H1 (cell line): ENCODE data around the gene SRXN1. TPM values are rescaled to one million over a fixed set of nuclear protein-coding genes. Genes with fewer than 3 reads are reported as not detected.

Experiments
- CTCF ChIA-PET: fragments of 300-600 bp; sonication (Branson Sonifier 250); formaldehyde crosslinking; loops from one replicate; lab custom pipeline; 2021; ENCODE audit not compliant: partially characterized antibody; lab: Charles Lee
- POLR2A ChIA-PET: fragments of 300-600 bp; sonication (Branson Sonifier 250); formaldehyde crosslinking; loops from one replicate; lab custom pipeline; 2021; ENCODE audit warnings: inconsistent platforms; ENCODE audit not compliant: partially characterized antibody; lab: Charles Lee
- DNase-seq, 2 experiments: peaks; one replicate each; pipeline versions ENCODE4 v3.0.0 to v3.0.0-alpha.2; 2010 to 2022; ENCODE audit warnings: low spot score in 2 of 2, low read depth in 1 of 2, mixed read lengths in 1 of 2
- FAIRE-seq: peaks from 2 replicates; lab custom pipeline; 2011; peaks lifted over from hg19 to GRCh38; lab: Jason Lieb, UNC
- H2AFZ ChIP-seq: 2 replicates; pipeline ENCODE4 v1.8.1; 2012; ENCODE audit warnings: low read length, inconsistent platforms
- H2AK5ac ChIP-seq: 2 replicates; pipeline ENCODE4 v1.6.1; 2013; ENCODE audit warnings: low read depth, low read length
- H2BK120ac ChIP-seq: replicated peaks from 2 replicates; pipeline ENCODE3; 2013; ENCODE audit warnings: low read depth, low read length, inconsistent platforms
- H2BK12ac ChIP-seq: 2 replicates; pipeline ENCODE4 v1.6.1; 2013; ENCODE audit warnings: low read depth, low read length
- H2BK15ac ChIP-seq: 2 replicates; pipeline ENCODE4 v1.6.1; 2013; ENCODE audit warnings: low read length
- H2BK20ac ChIP-seq: 2 replicates; pipeline ENCODE4 v1.6.1; 2013; ENCODE audit warnings: low read length
- H2BK5ac ChIP-seq: 2 replicates; pipeline ENCODE4 v1.6.1; 2013; ENCODE audit warnings: low read depth, low read length
- H3K14ac ChIP-seq: 2 replicates; pipeline ENCODE4 v1.6.1; 2013; ENCODE audit warnings: inconsistent platforms; ENCODE audit not compliant: insufficient read length
- H3K18ac ChIP-seq: 2 replicates; pipeline ENCODE4 v1.6.1; 2013; ENCODE audit warnings: low read length; ENCODE audit errors: extremely low read depth
- H3K23ac ChIP-seq: 2 replicates; pipeline ENCODE4 v1.6.1; 2013; ENCODE audit warnings: inconsistent platforms; ENCODE audit not compliant: insufficient read length
- H3K23me2 ChIP-seq: 2 replicates; pipeline ENCODE4 v1.6.1; 2013; ENCODE audit warnings: low read depth, low read length
- H3K27ac ChIP-seq: 2 replicates; pipeline ENCODE4 v1.6.1; 2011; ENCODE audit warnings: low read depth, low read length, inconsistent platforms
- H3K27me3 ChIP-seq, 4 experiments: replicated peaks in 1 of 4; 1 replicate in 1 of 4; 2 replicates in 3 of 4; pipeline versions ENCODE4 v1.6.1 to v1.8.1; 2011 to 2013; ENCODE audit warnings: low read length in 3 of 4, mild to moderate bottlenecking in 3 of 4, inconsistent platforms in 2 of 4, mixed read lengths in 2 of 4, moderate library complexity in 1 of 4; ENCODE audit not compliant: control insufficient read depth in 3 of 4, insufficient read depth in 3 of 4; ENCODE audit errors: extremely low read depth in 1 of 4
- H3K36me3 ChIP-seq, 4 experiments: 2 replicates each; pipeline versions ENCODE4 v1.6.1 to v1.8.1; 2011 to 2013; ENCODE audit warnings: mild to moderate bottlenecking in 4 of 4, low read length in 3 of 4, moderate library complexity in 2 of 4, control low read depth in 1 of 4, inconsistent platforms in 1 of 4; ENCODE audit not compliant: insufficient read depth in 4 of 4, control insufficient read depth in 2 of 4
- H3K4ac ChIP-seq: replicated peaks from 2 replicates; pipeline ENCODE3; 2013; ENCODE audit warnings: low read length, low read depth, mixed read lengths, inconsistent platforms; ENCODE audit not compliant: insufficient read length
- H3K4me1 ChIP-seq, 4 experiments: replicated peaks in 1 of 4; 1 replicate in 1 of 4; 2 replicates in 3 of 4; pipeline versions ENCODE4 v1.6.1 to v1.8.1; 2011 to 2013; ENCODE audit warnings: low read length in 3 of 4, inconsistent platforms in 2 of 4, mixed read lengths in 1 of 4; ENCODE audit not compliant: insufficient read depth in 4 of 4, control insufficient read depth in 3 of 4
- H3K4me2 ChIP-seq, 2 experiments: 2 replicates each; pipeline versions ENCODE4 v1.6.1 to v1.8.1; 2011 to 2013; ENCODE audit warnings: low read depth in 2 of 2, low read length in 2 of 2, control low read depth in 1 of 2, inconsistent platforms in 1 of 2, mild to moderate bottlenecking in 1 of 2; ENCODE audit not compliant: insufficient read depth in 1 of 2
- H3K4me3 ChIP-seq, 4 experiments: fragments of 200-600, 300-600 bp in 1 of 4; sonication (generic), shearing (Covaris generic), sonication (Bioruptor Twin) in 1 of 4; 2 replicates each; pipeline versions ENCODE4 v1.5.1 to v1.8.1; 2011 to 2016; ENCODE audit warnings: low read length in 4 of 4, low read depth in 3 of 4, control low read depth in 2 of 4, inconsistent platforms in 2 of 4, mild to moderate bottlenecking in 2 of 4, mixed read lengths in 1 of 4, moderate library complexity in 1 of 4; ENCODE audit not compliant: insufficient read depth in 2 of 4; ENCODE audit errors: extremely low read depth in 1 of 4
- H3K56ac ChIP-seq: replicated peaks from 2 replicates; pipeline ENCODE3; 2013; ENCODE audit warnings: low read depth, mild to moderate bottlenecking, mixed read lengths, low read length, inconsistent platforms; ENCODE audit not compliant: insufficient read length
- H3K79me1 ChIP-seq: 2 replicates; pipeline ENCODE4 v1.6.1; 2013; ENCODE audit warnings: low read depth, low read length, control low read depth
- H3K79me2 ChIP-seq, 2 experiments: 2 replicates each; pipeline versions ENCODE4 v1.6.1 to v1.8.1; 2012 to 2013; ENCODE audit warnings: low read length in 2 of 2, mild to moderate bottlenecking in 2 of 2, inconsistent platforms in 1 of 2; ENCODE audit not compliant: insufficient read depth in 2 of 2, control insufficient read depth in 1 of 2
- H3K9ac ChIP-seq, 4 experiments: replicated peaks in 1 of 4; 1 replicate in 1 of 4; 2 replicates in 3 of 4; pipeline versions ENCODE4 v1.6.1 to v1.8.1; 2011 to 2013; ENCODE audit warnings: low read depth in 3 of 4, low read length in 3 of 4, control low read depth in 2 of 4, mild to moderate bottlenecking in 2 of 4, moderate library complexity in 2 of 4, inconsistent platforms in 1 of 4; ENCODE audit errors: extremely low read depth in 1 of 4
- H3K9me3 ChIP-seq, 2 experiments: 2 replicates each; pipeline versions ENCODE4 v1.6.1 to v1.8.1; 2012 to 2013; ENCODE audit warnings: mild to moderate bottlenecking in 2 of 2, moderate library complexity in 2 of 2, control low read depth in 1 of 2, inconsistent platforms in 1 of 2, low read depth in 1 of 2, low read length in 1 of 2, mixed read lengths in 1 of 2; ENCODE audit not compliant: insufficient read depth in 2 of 2
- H4K20me1 ChIP-seq, 2 experiments: replicated peaks in 1 of 2; 2 replicates each; pipeline versions ENCODE3 to v1.8.1; 2011 to 2013; ENCODE audit warnings: inconsistent platforms in 2 of 2, low read length in 2 of 2, mild to moderate bottlenecking in 1 of 2; ENCODE audit not compliant: insufficient read depth in 2 of 2, control insufficient read depth in 1 of 2
- H4K5ac ChIP-seq: 2 replicates; pipeline ENCODE4 v1.6.1; 2013; ENCODE audit warnings: low read length, low read depth, mixed read lengths, inconsistent platforms; ENCODE audit not compliant: insufficient read length
- H4K8ac ChIP-seq: 2 replicates; pipeline ENCODE4 v1.8.0; 2013; ENCODE audit warnings: mild to moderate bottlenecking, moderate library complexity, low read length, inconsistent platforms; ENCODE audit not compliant: insufficient read depth; ENCODE audit errors: extremely low read depth
- H4K91ac ChIP-seq: replicated peaks from 2 replicates; pipeline ENCODE3; 2013; ENCODE audit warnings: low read length, mixed read lengths, inconsistent platforms; ENCODE audit not compliant: insufficient read length
- CTCF ChIP-seq, 3 experiments: IDR thresholded peaks; 1 replicate in 2 of 3; 2 replicates in 1 of 3; pipeline versions ENCODE4 v1.5.1 to v1.6.1; 2011; ENCODE audit warnings: low read length in 3 of 3, mild to moderate bottlenecking in 3 of 3, inconsistent platforms in 2 of 3, low read depth in 1 of 3, moderate library complexity in 1 of 3; ENCODE audit not compliant: insufficient read depth in 1 of 3; ENCODE audit errors: control extremely low read depth in 1 of 3
- NRF1 ChIP-seq: IDR thresholded peaks from 2 replicates; pipeline ENCODE4 v1.6.1; 2011; ENCODE audit warnings: mild to moderate bottlenecking, low read depth, low read length, improper control_type of control experiment
- RAD21 ChIP-seq, 2 experiments: IDR thresholded peaks in 1 of 2; conservative IDR thresholded peaks in 1 of 2; 2 replicates each; pipeline ENCODE4 v1.6.1; 2011; ENCODE audit warnings: low read depth in 2 of 2, low read length in 2 of 2, improper control_type of control experiment in 1 of 2, inconsistent platforms in 1 of 2, mild to moderate bottlenecking in 1 of 2, moderate library complexity in 1 of 2
- whole genome bisulfite sequencing, 2 experiments: shearing (Covaris generic) in 1 of 2; methylation state at CpG; one replicate each; pipeline versions ENCODE4 v1.1.6 to v1.1.7; 2013 to 2015; ENCODE audit warnings: low lambda C conversion rate in 2 of 2, mixed read lengths in 2 of 2, inconsistent platforms in 1 of 2, low coverage in 1 of 2, missing lambda C conversion rate in 1 of 2; ENCODE audit not compliant: insufficient replicate concordance in 2 of 2, insufficient coverage in 1 of 2, insufficient read length in 1 of 2; ENCODE audit errors: extremely low coverage in 1 of 2, missing lambda C conversion rate in 1 of 2; 5-methylcytosine and 5-hydroxymethylcytosine counted together
- polyA plus RNA-seq, 7 experiments: library from polyadenylated mRNA; depleted of rRNA in 3 of 7; stranded (reverse) in 5 of 7; unstranded in 2 of 7; fragments of >200 nt in 5 of 7; fragments of 200-250 nt in 2 of 7; gene quantifications; 1 replicate in 5 of 7; 2 replicates in 1 of 7; 4 replicates in 1 of 7; pipeline versions ENCODE4 v1.2.1 to v1.2.3, GENCODE V29; 2011 to 2013; ENCODE audit warnings: missing spikeins in 2 of 7, mixed read lengths in 2 of 7
- total RNA-seq: library from RNA; stranded (reverse); fragmentation: NEBNext Ultra II Directional; extraction: Animal tissue kit (Norgen Biotek cat#: 25700); gene quantifications from 2 replicates; pipeline ENCODE4 v1.2.1, GENCODE V29; 2021

The SRXN1 gene
- total and polyA plus RNA-seq, 2 of the 8 experiments (the other 6 are each of a cell fraction or from before 2014, with no cell fraction given) = 12.2 to 15.8 TPM

- Histone ChIP-seq H3K4me3 (no peak overlapping the region), H2BK20ac (no peak overlapping the region), H4K91ac (no peak overlapping the region), H3K36me3 (no peaks in the 10 kb centered on the region), H2BK12ac (no peak overlapping the region), H3K14ac (no peak overlapping the region), H3K27ac (no peak overlapping the region), H3K4me1 (no peaks in the 10 kb centered on the region; a peak in 1 of 7 replicates), H2AK5ac (no peak overlapping the region), H3K79me2 (no peaks in the 10 kb centered on the region), H3K79me1 (no peaks in the 10 kb centered on the region), H4K5ac (no peak overlapping the region), H2BK5ac (no peak overlapping the region), H3K4ac (no peak overlapping the region), H3K23ac (no peak overlapping the region), H3K9ac (no peak overlapping the region), H3K18ac (no peak overlapping the region), H4K20me1 (peaks cover 0 to 11% of the 10 kb centered on the region in 2 experiments), H3K23me2 (no peaks in the 10 kb centered on the region), H3K56ac (no peak overlapping the region), H2BK120ac (no peak overlapping the region), H3K27me3 (no peaks in the 10 kb centered on the region), H2AFZ (no peak overlapping the region), H3K4me2 (no peak overlapping the region), H4K8ac (no peak overlapping the region), H3K9me3 (no peaks in the 10 kb centered on the region), H2BK15ac (no peak overlapping the region)
- POLR2A ChIA-PET = interaction anchor here (0.8 to 1.5 kb wide), 3 partner anchors 9 to 29 kb away, joined by 3 to 5 read pairs (median 4); no protein-coding TSS in a partner anchor
- WGBS, 2 experiments = 94% methylated on average over 8 of the region's 8 CpGs; no CpG with 5 or more reads in 1 of the 2 experiments
- CTCF ChIA-PET = interaction anchor here (0.8 to 4.1 kb wide), 11 partner anchors 9 to 64 kb away, joined by 3 to 22 read pairs (median 3); no protein-coding TSS in a partner anchor
- no peak for TF ChIP-seq NRF1
- peak; percentile 1 to 24; a peak in 2 of 4 replicates for TF ChIP-seq RAD21 (IDR thresholded peaks at IDR 0.05 in 1 of 2, conservative IDR thresholded peaks at IDR 0.05 in 1 of 2; ENCODE audit: low read depth in 2 of 2, low read length in 2 of 2)
- TF ChIP-seq CTCF (IDR thresholded peaks at IDR 0.05; ENCODE audit: control extremely low read depth in 1 of 3, insufficient read depth in 1 of 3, low read depth in 1 of 3, low read length in 3 of 3) = peak in 1 of 3 experiments; percentile 4; a peak in 1 of 4 replicates
- no peak for DNase-seq
- FAIRE-seq = no peak
Observed at GRCh38 chr20:603116-603640, 49.8 kb downstream of the SRXN1 start.
